KOPT-K1 (cell line): Measurements from ENCODE around the gene MLIP.

Source experiments
- H3K27ac ChIP-seq: fragments of 200-600 bp; sonication (generic); 2 replicates; pipeline ENCODE4 v1.5.1; 2016; ENCODE audit warnings: antibody characterized with exemption, mild to moderate bottlenecking, low read depth, low read length; ENCODE audit not compliant: poor library complexity, severe bottlenecking
- H3K36me3 ChIP-seq: fragments of 200-600 bp; sonication (generic); 2 replicates; pipeline ENCODE4 v1.5.1; 2017; ENCODE audit warnings: antibody characterized with exemption, mild to moderate bottlenecking, low read length, moderate library complexity; ENCODE audit not compliant: insufficient read depth
- H3K9me3 ChIP-seq: fragments of 200-600 bp; sonication (generic); 2 replicates; pipeline ENCODE4 v1.5.1; 2017; ENCODE audit warnings: antibody characterized with exemption, low read length, mild to moderate bottlenecking; ENCODE audit not compliant: insufficient read depth, poor library complexity, severe bottlenecking

The MLIP gene

GRCh38 chr6:54107470-54108090 lies 3.7 kb upstream of the MLIP start:
- Histone ChIP-seq H3K27ac (no peak overlapping the region), H3K36me3 (no peaks in the 10 kb centered on the region), H3K9me3 (no peaks in the 10 kb centered on the region)

GRCh38 chr6:54108271-54108670 lies 3.0 kb upstream of the MLIP start:
- H3K27ac ChIP-seq = no peak overlapping the region
- no peaks in the 10 kb centered on the region for H3K9me3 ChIP-seq
- H3K36me3 ChIP-seq = no peaks in the 10 kb centered on the region

- H3K9me3 ChIP-seq = no peaks in the 10 kb centered on the region
- no peaks in the 10 kb centered on the region for H3K36me3 ChIP-seq
- H3K27ac ChIP-seq = no peak overlapping the region
These were observed 1.7 kb upstream of the MLIP start for GRCh38 chr6:54109586-54109985.

GRCh38 chr6:54112151-54112650 lies 958 bp downstream of the MLIP start:
- H3K27ac ChIP-seq = no peak overlapping the region
- no peaks in the 10 kb centered on the region for H3K9me3 ChIP-seq

GRCh38 chr6:54114991-54115390 lies 3.7 kb downstream of the MLIP start:
- Histone ChIP-seq H3K36me3 (no peaks in the 10 kb centered on the region), H3K9me3 (no peaks in the 10 kb centered on the region), H3K27ac (no peak overlapping the region)

More at GRCh38 chr6:54112151-54112650, 958 bp downstream of the MLIP start:
- H3K36me3 ChIP-seq = no peaks in the 10 kb centered on the region

- H3K9me3 ChIP-seq = no peaks in the 10 kb centered on the region
- no peaks in the 10 kb centered on the region for H3K36me3 ChIP-seq
- H3K27ac ChIP-seq = no peak overlapping the region
These were observed 4.7 kb downstream of the MLIP start for GRCh38 chr6:54115966-54116365.

GRCh38 chr6:54118117-54118516 lies 6.9 kb downstream of the MLIP start:
- H3K36me3 ChIP-seq = no peaks in the 10 kb centered on the region
- no peak overlapping the region for H3K27ac ChIP-seq
- no peaks in the 10 kb centered on the region for H3K9me3 ChIP-seq

- H3K9me3 ChIP-seq = no peaks in the 10 kb centered on the region
These were observed 14.2 kb downstream of the MLIP start for GRCh38 chr6:54125493-54125892.

GRCh38 chr6:54130179-54130578 lies 18.9 kb downstream of the MLIP start:
- H3K27ac ChIP-seq = no peak overlapping the region
- H3K36me3 ChIP-seq = no peaks in the 10 kb centered on the region
- no peaks in the 10 kb centered on the region for H3K9me3 ChIP-seq

More at GRCh38 chr6:54125493-54125892, 14.2 kb downstream of the MLIP start:
- Histone ChIP-seq H3K27ac (no peak overlapping the region), H3K36me3 (no peaks in the 10 kb centered on the region)

GRCh38 chr6:54132587-54132986 lies 21.3 kb downstream of the MLIP start:
- no peaks in the 10 kb centered on the region for H3K36me3 ChIP-seq
- H3K9me3 ChIP-seq = no peaks in the 10 kb centered on the region
- no peak overlapping the region for H3K27ac ChIP-seq

- Histone ChIP-seq H3K27ac (no peak overlapping the region), H3K36me3 (no peaks in the 10 kb centered on the region), H3K9me3 (no peaks in the 10 kb centered on the region)
These were observed 21.9 kb downstream of the MLIP start for GRCh38 chr6:54133186-54133585.

GRCh38 chr6:54134935-54135334 lies 23.7 kb downstream of the MLIP start:
- no peaks in the 10 kb centered on the region for H3K36me3 ChIP-seq
- H3K9me3 ChIP-seq = no peaks in the 10 kb centered on the region
- no peak overlapping the region for H3K27ac ChIP-seq

- H3K9me3 ChIP-seq = no peaks in the 10 kb centered on the region
- H3K27ac ChIP-seq = no peak overlapping the region
- no peaks in the 10 kb centered on the region for H3K36me3 ChIP-seq
These were observed 24.6 kb downstream of the MLIP start for GRCh38 chr6:54135665-54136369.

GRCh38 chr6:54138795-54139194 lies 27.6 kb downstream of the MLIP start:
- H3K9me3 ChIP-seq = no peaks in the 10 kb centered on the region
- H3K27ac ChIP-seq = no peak overlapping the region

GRCh38 chr6:54140811-54141210 lies 29.6 kb downstream of the MLIP start:
- Histone ChIP-seq H3K27ac (no peak overlapping the region), H3K9me3 (no peaks in the 10 kb centered on the region), H3K36me3 (no peaks in the 10 kb centered on the region)

More at GRCh38 chr6:54138795-54139194, 27.6 kb downstream of the MLIP start:
- H3K36me3 ChIP-seq = no peaks in the 10 kb centered on the region
